GM12864 (cell line): ENCODE measurements around the gene L3MBTL3.
"Not testable (repeated sequence)": the region's sequence is repeated elsewhere in the genome, so short reads cannot be mapped to it uniquely, and the experiment has no call there.

ENCODE experiments used
- DNase-seq: peaks from one replicate; pipeline ENCODE4 v3.0.0-alpha.2; 2011; ENCODE audit warnings: low read depth
- H3K4me3 ChIP-seq: 2 replicates; pipeline ENCODE4 v1.5.1; 2011; ENCODE audit warnings: mild to moderate bottlenecking, low read depth, low read length, control low read depth
- TF ChIP-seq, protein P1 (sequence below): IDR thresholded peaks from 2 replicates; pipeline ENCODE4 v1.5.1; 2011; ENCODE audit warnings: low read depth, mild to moderate bottlenecking, moderate library complexity, low read length, control low read depth, inconsistent platforms; ENCODE audit errors: missing control alignments

The L3MBTL3 gene

GRCh38 chr6:130147111-130147510 lies 128.7 kb downstream of the L3MBTL3 start:
- TF ChIP-seq, protein P1, sequence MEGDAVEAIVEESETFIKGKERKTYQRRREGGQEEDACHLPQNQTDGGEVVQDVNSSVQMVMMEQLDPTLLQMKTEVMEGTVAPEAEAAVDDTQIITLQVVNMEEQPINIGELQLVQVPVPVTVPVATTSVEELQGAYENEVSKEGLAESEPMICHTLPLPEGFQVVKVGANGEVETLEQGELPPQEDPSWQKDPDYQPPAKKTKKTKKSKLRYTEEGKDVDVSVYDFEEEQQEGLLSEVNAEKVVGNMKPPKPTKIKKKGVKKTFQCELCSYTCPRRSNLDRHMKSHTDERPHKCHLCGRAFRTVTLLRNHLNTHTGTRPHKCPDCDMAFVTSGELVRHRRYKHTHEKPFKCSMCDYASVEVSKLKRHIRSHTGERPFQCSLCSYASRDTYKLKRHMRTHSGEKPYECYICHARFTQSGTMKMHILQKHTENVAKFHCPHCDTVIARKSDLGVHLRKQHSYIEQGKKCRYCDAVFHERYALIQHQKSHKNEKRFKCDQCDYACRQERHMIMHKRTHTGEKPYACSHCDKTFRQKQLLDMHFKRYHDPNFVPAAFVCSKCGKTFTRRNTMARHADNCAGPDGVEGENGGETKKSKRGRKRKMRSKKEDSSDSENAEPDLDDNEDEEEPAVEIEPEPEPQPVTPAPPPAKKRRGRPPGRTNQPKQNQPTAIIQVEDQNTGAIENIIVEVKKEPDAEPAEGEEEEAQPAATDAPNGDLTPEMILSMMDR, result no peak
- no peak overlapping the region for H3K4me3 ChIP-seq
- DNase-seq, result no peak

DNA sequence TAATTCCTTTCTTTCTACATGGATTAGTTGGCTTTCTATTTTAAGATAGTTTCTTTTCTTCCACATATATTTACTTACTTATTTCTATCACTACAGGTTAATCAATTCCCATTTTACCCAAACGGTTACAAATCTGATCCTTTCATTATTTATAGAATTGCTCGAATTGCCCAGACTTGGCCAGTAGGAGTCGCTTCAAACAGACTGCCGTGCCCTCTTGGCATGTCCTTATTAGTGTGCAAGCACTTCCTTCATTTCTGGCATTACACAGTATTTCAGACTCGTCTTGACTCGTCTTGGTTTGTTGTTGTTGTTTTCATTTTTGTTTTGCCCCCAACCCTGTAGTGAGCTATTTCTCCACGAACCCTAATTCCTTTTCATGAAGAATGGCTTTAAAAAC lies 129.8 kb downstream of the L3MBTL3 start:
- TF ChIP-seq, protein P1, result peak; percentile 40
- H3K4me3 ChIP-seq, result no peak overlapping the region
- DNase-seq, result no peak

GRCh38 chr6:130149016-130149415 lies 130.6 kb downstream of the L3MBTL3 start:
- not testable (repeated sequence) for DNase-seq, H3K4me3 ChIP-seq

GRCh38 chr6:130150906-130151305 lies 132.5 kb downstream of the L3MBTL3 start:
- H3K4me3 ChIP-seq, result no peak overlapping the region
- TF ChIP-seq, protein P1, result no peak
- DNase-seq, result no peak

- DNase-seq, result no peak
- TF ChIP-seq, protein P1, result no peak
- no peak overlapping the region for H3K4me3 ChIP-seq
Measured at GRCh38 chr6:130152908-130153510, 134.6 kb downstream of the L3MBTL3 start.

DNA sequence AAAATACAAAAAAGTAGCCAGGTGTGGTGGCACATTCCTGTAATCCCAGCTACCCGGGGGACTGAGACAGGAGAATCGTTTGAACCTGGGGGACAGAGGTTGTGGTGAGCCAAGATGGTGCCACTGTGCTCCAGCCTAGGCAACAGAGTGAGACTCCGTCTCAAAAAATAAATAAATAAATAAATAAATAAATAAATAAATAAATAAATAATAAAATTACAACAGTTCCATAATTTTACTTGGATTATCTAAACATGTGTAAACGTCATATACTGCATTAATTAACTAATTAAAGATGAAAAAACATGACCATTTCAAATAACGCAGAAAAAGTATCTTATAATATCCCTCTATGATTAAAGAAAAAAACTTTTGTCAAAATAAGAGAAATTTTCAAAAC lies 138.5 kb downstream of the L3MBTL3 start:
- no peak for DNase-seq
- TF ChIP-seq, protein P1, result no peak
- H3K4me3 ChIP-seq, result no peak overlapping the region

DNA sequence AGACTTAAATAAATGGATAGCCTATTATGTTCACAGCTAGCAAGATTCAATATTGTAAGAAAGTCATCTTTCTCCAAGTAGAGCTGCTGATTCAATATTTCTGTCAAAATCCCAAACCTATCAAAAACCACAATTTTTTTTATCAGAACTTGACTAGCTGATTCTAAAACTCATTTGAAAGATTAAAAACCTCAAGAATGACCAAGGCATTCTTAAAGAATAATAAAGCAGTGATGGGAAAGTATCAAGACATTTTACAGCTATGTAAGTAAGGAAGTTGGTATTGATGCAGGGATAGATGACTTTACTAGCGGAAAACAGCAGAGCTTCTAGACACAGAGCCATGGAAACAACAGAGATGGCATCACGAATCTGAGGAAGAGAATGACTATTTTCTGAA lies 139.7 kb downstream of the L3MBTL3 start:
- TF ChIP-seq, protein P1, result no peak
- no peak for DNase-seq
- no peak overlapping the region for H3K4me3 ChIP-seq

DNA sequence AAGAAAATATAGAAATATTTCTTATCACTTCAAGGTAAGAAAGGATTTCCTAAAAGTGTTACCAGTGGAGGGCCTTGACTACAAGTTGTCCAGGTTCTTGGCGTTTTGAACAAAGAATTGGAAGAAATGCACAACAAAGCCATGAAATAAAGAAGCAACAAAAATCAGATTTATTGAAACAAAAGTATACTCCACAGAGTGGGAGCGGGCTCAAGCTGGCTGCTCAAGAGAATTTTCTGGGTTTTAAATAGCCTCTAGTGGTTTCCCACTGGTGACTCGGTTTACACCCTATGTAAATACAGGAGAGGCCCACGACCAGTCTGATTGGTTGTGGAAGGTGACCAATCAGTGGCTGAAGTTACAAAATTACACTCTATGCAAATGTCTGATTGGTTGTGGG lies 140.2 kb downstream of the L3MBTL3 start:
- DNase-seq, result no peak
- TF ChIP-seq, protein P1, result no peak
- no peak overlapping the region for H3K4me3 ChIP-seq
